ENCODE data around the gene SLAIN1.
"Not testable (repeated sequence)": the region's sequence is repeated elsewhere in the genome, so short reads cannot be mapped to it uniquely, and the experiment has no call there.

Gene SLAIN1

DNA sequence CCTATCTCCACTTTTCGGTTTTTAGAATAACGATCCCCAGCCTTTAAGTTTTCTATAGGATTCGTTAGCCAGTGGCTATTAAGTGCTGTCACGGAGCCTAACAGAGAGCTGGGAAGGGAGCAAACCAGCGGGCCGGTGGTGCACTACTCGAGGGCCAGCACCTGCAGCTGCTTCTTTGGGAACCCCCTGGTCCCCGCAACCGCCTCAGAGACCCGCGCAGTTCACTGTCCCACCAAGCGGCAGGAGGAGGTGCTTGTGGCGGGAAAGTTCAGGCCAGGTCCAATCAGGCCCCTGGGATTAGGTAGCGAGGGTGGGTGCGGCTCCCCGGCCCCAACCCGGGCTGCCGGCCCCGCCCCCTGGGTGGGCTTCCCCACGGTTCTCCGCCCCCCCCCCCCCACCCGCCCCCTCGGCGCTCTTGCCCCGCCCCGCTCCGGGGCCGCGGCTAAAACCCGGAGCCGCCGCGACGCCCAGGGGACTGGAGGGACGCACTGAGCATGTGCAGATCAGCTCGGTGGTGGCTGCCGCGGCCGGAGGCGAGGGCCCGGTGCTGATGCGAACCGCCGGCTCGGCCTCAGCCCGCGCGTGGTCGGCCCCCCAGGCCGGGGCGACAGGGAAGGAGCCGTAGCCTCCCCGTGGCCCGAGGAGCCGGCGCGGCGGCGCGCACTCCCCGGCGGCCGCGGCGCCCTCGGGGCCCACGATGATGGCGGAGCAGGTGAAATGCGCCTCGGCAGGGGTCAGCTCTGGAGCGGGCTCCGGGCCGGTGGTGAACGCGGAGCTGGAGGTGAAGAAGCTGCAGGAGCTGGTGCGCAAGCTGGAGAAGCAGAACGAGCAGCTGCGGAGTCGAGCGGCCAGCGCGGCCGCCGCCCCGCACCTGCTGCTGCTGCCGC is at the start of gene SLAIN1:
Gene SLAIN1, plus strand, starts transcription at position 471 of the 887 bp plus-strand sequence. Its CDS starts 227 bp downstream, at position 698.
- peak; percentile 80 for DNase-seq

DNA sequence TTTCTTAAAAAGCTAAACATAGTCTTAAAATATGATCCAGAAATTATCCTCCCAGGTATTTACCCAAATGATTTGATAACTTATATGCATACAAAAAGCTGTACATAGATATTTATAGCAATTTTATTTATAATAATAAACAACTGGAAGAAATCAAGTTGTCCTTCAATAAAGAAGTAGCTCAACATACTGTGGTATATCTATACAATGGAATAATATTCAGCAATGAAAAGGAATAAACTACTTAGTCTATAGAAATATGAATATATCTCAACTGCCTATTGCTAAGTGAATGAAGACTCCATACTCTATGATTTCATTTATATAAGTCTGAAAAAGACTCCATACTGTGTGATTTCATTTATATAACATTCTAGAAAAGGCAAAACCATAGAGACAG is 47.1 kb upstream of the SLAIN1 start:
- DNase-seq: no peak

DNA sequence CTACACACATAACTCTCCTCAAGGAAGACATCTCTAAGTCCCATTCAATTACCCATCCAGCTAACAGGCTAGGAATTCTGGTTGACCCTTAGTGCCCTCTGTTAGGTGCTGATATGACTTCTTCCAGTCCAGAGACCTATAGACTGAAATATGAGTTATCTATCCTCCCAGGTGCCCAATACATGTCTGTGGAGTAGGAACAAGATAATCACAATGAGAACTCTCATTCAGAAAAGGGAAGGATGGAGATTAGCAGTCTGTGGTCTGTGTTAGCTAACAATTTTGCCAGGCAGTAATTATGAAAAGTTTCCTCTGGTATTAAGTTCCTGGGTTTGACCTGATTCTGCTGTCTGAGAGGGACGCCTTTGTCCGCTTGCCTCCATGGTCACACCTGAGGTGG is 44.2 kb upstream of the SLAIN1 start:
- DNase-seq: no peak

DNA sequence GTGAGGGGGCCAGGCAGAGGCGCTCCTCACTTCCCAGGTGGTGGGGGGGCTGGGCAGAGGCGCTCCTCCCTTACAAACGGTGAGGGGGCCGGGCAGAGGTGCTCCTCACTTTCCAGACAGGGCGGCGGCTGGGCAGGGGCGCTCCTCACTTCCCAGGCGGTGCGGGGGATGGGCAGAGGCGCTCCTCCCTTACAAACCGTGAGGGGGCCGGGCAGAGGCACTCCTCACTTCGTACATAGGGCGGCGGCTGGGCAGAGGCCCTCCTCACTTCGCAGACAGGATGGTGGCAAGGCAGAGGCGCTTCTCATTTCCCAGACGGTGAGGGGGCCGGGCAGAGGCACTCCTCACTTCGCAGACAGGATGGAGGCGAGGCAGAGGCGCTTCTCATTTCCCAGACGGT is 37.5 kb upstream of the SLAIN1 start:
- not testable (repeated sequence) for DNase-seq

DNA sequence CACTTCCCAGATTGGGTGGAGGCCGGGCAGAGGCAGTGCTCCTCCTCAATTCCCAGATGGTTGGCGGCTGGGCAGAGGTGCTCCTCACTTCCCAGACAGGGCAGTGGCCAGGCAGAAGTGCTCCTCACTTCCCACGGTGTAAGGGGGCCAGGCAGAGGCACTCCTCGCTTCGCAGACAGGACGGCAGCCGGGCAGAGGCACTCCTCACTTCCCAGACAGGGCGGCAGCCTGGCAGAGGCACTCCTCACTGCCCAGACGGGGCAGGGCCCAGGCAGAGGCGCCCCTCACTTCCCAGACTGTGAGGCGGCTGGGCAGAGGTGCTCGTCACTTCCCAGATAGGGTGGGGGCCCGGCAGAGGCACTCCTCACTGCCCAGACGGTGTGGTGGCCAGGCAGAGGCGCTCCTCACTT is 36.6 kb upstream of the SLAIN1 start:
- DNase-seq: no peak

DNA sequence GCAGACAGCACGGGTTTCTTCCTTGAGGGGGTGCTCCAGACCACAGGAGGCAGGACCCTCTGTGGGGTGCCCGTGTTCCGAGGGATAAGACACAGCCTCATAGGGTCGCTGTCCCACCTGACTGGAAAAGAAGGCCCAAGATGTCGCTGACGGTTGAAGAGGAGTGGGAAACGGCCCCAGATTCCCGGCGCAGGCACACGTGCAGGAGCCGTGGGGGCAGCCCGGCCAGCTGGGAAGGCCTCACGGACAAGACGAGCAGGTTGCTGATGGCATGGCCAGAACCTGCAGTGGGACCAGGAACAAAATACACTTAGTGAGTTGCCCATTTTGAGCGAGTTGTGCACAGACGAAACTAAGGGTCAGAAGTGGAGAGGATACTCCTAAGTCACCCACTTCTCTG is 35.2 kb upstream of the SLAIN1 start:
- not testable (repeated sequence) for DNase-seq

DNA sequence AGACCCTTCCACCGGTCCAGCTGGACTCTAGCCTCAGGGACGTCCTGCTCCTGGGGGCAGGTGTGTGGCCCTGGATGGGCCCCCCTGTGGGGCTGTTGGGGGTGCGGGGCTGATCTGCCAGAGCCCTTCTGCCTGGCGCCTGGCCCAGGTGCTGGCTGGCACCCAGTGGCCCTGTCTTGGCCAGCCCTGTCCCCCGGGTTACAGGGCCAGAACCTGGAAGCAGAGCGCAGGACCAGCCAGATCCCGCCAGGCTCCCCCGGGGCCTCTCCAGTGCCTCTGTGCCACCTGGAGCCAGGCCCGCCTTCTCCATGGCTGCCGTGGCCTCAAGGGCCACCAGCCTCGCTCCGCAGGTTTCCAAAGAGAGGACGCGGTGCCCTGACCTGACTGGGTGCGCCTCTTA is 34.7 kb upstream of the SLAIN1 start:
- not testable (repeated sequence) for DNase-seq

DNA sequence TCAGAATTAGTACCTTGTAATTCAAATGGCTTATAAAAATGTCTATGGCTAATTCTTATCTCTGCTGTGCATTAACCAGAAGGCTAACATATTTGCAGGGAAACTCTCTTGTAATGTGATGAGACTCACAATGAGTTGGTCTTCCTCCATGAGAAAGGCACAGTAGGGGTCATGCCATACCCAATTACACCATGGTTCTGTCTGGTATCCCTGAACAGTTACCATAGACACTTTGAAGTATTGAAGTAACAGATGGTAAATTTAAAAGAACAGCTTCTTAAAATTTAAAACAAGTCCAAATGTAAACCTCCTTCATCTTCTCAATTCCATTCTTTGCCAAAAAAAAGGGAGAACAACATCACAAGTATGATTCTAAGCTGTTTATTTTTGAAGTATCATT is 22.6 kb upstream of the SLAIN1 start:
- no peak for DNase-seq

DNA sequence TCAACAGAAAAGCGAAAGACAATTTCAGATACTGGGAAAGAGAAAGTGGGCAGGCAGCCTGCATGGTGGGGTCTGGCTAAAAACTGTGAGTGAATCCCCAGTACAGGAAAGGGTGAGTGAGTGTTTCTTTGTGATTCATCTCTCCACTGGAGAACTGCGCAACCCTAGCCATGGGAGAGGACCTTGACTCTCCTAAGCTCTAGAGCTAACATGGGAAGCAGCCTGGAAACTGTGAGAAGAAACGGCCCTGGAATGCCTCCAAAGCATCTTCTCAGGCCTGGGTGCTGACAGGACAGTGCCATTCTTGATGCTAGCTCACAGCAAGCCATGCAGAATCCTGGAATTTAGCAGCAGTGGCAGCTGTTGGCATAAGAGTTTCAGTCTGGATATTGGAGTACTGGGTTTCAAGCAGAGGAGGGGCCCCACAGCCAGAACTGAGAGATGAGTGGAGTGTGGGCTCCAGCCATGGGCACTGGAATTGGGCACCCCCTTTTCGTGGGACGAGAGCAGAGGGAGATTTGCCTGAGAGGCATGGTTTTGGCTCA is 18.7 kb upstream of the SLAIN1 start:
- no peak for DNase-seq

DNA sequence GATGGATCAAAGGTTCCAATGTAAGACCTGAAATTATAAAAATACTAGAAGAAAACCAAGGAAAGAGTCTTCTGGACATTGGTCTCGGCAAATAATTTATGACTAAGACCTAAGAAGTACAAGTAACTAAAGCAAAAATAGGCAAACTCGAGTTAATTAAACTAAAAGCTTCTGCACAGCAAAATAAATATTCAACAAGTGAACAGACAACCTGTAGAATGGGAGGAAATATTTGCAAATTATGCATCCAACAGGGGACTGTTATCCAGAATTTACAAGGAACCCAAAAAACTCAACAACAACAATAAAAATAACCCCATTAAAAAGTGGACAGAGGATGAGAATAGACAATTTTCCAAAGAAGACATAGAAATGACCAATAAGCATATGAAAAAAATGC is 9.7 kb upstream of the SLAIN1 start:
- DNase-seq: no peak

DNA sequence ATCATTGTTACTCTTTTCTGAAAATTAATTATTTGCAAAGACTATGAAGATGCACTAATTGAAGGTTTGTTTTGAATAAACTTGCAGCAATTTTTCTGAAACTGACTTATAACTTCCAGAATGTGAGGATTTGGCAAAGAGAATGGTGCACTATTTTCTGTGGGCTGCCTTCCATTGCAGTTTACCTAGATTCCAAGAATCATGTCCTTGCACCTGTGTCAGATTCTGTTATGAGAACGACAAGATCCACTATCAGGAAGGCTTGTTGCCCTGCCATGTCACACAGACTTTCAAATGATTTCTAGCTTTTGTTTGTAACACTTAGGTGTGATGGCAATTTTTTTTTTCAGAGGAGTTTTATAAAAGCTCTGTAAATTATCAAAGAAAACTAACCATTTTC is 5.6 kb upstream of the SLAIN1 start:
- DNase-seq: no peak

DNA sequence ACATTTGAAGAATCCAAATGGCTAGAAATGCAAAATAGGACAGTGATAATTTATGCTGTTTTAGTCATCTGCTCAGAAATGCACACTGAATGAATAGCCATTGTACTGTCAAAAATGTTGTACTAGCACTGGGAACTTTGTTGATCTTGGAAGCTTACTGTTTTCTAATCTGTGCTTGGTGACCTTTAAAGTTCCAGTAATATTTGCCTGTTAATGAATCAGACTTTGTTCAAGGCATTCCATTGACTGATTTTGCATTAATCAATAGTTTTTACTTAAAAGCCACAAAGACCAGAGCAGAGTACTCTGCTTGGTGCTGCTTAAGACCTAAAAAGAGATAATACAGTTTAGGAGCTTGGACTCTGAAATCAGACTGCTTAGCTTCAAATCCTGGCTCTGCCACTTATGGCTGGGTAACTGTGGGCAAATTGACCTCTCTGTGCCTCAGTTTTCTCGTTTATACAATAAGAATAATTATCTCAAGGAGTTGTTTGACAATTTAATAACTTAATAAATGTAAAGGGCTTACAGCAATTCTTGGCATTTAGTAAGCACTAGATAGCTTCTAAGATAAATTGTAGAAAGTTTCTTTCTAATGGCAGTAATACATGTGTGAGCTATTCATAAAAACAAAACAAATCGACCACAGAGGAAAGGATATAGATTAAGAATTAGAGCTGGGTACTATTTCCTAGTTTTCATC is 4.6 kb upstream of the SLAIN1 start:
- no peak for DNase-seq

DNA sequence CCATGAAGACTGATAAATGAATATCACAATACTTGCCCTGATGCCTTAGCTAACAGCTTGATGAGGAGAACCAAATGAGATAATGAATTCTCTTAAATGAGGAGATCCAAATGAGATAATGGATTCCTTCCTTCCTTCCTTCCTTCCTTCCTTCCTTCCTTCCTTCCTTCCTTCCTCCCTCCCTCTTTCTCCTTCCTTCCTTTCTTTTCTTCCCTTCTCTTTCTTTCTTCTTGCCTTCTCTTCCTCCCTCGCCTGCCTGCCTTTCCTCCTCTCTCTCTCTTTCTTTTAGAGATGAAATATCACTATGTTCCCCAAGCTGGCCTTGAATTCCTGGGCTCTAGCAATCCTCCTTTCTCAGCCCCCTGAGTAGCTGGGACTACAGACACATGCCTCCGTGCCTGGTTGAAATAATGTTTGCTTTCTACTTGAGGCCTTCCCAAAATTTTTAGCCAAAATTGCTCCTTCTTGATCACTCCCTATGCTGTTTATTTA is 4.0 kb upstream of the SLAIN1 start:
- no peak for DNase-seq

DNA sequence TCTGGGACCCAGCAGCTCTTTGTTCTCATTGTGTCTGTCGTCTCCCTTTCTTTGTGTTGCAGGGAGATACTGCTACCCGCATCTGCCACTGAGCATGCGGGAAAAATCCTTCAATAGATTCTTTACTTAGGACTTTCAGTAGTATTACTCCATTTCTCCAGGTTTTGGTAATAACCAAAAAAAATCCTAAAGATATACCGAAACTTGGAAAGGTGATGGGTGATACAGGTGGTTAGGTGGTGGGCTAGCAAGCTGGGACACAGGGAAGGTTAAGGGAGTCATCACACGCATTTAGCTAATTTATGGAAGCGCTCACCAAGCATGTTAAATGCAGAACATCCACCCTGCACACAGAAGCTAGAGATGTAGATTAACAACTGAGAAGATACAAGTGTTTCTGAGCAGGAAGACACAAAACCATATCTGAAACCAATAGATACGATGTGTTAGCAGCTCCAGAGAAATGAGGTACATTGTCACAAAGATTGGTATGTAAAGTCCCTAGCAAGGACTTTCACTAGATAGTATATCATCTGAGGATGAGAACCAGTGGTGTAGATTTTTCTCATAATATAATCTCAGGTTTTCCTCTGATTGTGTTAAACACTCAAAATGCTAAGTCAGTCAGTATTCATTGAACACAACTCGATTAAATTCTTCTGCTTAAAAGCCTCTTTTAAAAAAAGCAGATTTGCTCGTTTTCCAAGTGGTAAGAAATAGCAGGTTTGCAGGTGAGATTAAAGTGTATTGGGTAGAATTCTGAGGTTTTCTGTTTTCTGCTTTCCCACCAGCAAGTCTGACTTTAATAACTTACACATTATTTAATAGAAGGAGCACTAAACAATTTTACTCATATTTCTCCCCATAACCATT is 1.2 kb upstream of the SLAIN1 start:
- DNase-seq: no peak

DNA sequence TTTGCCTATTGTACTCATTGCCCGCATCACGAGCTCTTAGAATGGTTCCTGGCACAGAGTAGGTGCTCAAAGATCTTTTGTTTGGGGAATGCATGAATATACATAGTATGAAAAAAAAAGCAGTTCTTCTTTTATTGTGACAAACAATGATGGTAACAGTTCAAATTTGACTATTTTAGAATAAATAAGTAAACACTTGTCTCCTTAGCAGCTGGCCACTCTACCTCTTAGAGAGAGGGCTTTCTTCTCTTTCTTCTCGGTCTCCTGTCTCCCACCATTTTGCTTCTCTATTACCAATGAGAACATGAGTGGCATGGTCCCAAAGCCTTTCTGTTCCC is 639 bp upstream of the SLAIN1 start:
- DNase-seq: no peak

DNA sequence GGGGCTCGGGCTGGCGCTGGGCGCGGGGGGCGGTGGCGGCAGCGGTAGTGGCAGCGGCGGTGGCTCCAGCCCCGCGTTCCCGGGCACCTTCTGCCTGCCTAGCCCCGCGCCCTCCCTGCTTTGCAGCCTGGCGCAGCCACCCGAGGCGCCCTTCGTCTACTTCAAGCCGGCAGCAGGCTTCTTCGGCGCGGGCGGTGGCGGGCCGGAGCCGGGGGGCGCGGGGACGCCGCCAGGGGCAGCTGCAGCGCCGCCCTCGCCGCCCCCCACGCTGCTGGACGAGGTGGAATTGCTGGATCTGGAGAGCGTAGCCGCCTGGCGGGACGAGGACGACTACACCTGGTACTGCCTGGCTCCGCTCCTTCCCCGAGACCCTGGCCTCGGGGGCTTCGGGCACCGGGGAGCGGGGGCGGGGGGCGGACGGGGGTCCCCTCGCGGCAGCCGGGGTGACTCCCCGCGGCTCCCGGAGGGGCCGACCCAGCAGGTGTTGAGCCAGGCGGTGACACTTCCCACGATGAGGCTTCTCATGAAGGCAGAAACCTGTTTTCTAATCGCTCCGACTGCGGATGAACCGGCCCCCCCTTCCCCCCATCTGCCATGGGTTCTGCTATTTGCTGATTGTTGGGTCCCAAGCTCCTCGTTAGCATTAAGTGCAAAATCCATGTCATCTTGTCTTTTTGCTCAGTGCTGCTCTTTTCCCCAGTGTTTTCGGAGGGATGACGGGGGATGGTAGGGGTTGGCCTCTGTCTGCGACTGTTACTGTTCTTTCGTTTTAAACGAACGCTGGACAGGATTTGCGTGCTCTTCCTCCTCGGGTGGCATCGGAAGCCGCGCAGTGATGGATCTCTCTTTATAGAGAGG is 943 bp downstream of the SLAIN1 start:
- DNase-seq: peak; percentile 44

DNA sequence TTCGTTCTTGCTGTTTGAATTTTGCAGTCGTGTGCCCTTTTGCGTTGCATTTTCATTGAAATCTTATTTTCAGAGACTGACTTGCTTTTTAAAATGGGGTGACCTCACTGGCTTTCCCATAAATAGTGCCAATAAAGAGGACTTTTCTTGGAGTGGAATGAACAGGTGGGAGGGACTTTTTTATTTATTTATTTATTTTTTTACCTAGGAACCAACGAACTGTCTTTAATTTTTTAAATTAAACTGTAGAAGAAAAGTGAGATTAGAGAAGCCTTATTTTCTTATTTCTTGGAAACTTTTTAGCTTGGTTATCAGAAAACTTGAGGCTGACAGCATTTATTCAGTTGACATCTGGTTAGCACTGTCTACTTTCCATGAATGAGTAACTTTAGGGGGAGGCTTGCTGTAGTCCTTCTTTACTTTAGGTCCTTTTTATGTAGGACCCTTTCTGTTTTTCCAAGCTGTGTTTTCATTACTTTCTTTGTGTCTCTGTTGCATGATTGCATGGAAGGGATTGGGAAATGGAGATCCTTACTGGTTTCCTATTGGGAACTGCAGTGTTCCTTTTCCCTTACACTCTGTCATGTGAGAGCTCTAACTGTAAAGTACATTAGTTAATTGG is 1.7 kb downstream of the SLAIN1 start:
- DNase-seq: no peak

DNA sequence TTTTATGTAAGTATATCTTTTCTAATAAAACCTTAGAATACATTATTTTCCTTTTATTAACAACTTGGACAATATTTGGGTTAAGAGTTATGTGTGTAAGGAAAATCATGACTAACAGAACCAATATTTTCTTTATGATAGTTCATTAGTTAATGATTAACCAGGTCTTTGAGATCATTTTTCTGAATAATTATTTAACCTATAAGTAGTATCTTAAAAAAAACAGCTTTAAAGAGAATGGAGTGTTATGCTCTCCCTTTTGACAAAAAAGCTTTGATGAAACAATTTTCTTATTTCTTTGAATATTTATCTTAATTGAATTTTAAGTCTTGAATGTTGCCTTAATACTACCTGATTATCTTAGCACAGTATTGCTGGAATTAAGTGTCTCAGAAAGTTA is 3.8 kb downstream of the SLAIN1 start:
- DNase-seq: no peak

DNA sequence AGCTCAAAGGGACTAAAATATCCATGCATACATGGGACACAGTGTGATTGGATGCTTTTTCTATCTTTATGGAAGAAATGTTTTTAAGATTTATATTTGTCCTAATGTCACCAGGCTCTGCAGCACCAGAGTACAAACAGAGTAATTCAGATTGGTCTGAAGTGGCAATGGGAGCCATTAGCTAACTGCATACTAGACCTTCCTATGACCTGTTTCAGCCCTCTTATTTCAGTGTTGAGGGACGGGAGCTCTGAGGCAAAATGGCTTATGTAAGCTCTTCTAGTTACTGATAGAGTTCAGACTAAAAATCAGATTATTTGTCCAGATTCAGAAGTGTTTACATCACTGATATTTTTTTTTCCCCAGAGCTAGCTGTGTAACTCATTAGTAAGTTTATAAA is 4.9 kb downstream of the SLAIN1 start:
- DNase-seq: no peak

DNA sequence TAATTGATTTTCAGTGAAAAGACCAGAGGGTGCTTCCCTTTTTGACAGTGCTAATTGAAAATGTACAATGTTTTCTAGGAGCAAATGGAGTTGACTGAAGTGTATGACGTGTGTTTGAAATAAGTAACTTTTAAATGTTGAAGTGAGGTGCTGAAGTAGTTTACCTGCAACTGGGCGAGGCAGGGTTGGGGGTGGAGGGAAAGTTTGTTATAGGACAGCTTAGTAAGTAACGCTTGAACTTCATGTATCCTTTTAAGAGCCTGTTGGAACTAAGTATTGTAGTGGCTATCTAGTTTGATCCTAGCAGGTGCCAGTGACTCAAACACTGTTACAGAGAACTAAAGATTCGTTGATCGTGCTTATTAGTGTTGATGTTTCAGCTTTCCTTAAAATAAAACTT is 5.9 kb downstream of the SLAIN1 start:
- DNase-seq: no peak

DNA sequence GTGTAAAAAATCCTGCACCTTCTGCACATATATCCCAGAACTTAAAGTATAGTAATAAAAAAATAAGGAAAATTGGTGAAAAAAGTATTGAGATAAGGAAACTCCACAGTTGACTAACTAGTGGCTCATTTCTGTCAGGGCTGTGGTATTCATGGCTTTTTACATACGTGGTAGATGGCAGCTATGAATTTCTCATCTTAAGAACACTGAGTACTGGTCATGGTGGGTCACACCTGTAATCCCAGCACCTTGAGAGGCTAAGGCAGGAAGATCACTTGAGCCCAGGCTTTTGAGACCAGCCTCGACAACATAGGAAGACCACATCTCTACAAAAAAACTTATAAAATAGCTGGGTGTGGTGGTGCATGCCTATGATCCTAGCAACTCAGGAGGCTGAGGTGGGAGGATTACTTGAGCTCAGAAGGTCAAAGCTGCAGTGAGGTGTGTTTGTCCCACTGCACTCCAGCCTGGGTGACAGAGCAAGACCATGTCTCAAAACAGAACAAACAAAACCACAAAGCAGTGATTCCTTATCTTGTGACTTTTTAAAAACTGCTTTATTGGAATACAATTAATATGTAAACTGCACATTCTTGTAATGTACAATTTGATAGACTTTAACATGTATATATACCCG is 16.8 kb downstream of the SLAIN1 start:
- no peak for DNase-seq

Data from activated CD4-positive, alpha-beta T cell treated with anti-CD3 and anti-CD28 coated beads, Interleukin-2, amount 50 U/mL, for 1 hour (primary cell).